Spleen (tissue), 7 donors: Measurements from ENCODE around the gene BLCAP.

Experiments used
- POLR2A ChIP-seq, 3 donors: fragments of 450-650 bp; IDR thresholded peaks; one replicate each; pipeline ENCODE4 v1.5.1; 2017; ENCODE audit warnings: antibody characterized with exemption in 3 of 3, mild to moderate bottlenecking in 1 of 3
- POLR2AphosphoS5 ChIP-seq, 3 donors: sonication (generic); formaldehyde crosslinking; IDR thresholded peaks; one replicate each; pipeline ENCODE4 v1.5.1; 2017; ENCODE audit warnings: antibody characterized with exemption in 3 of 3
- TF ChIP-seq, protein P1 (sequence below), 11 experiments: fragments of 200-600 bp in 7 of 11; fragments of 450-650 bp in 4 of 11; sonication (generic) in 4 of 11; IDR thresholded peaks in 8 of 11; conservative IDR thresholded peaks in 3 of 11; 1 replicate in 7 of 11; 2 replicates in 4 of 11; pipeline versions ENCODE4 v1.4.0 to v1.8.0; 2016 to 2021; ENCODE audit warnings: antibody characterized with exemption in 11 of 11, inconsistent platforms in 4 of 11, mild to moderate bottlenecking in 1 of 11
- donor health status: DM: no; HTN: no; CAD: no; lungs with moderate emphysema.
- donor health status: DM: no; HTN: no; CAD: no.
- donor health status: DM: no; HTN: no; CAD: no.

DNA sequence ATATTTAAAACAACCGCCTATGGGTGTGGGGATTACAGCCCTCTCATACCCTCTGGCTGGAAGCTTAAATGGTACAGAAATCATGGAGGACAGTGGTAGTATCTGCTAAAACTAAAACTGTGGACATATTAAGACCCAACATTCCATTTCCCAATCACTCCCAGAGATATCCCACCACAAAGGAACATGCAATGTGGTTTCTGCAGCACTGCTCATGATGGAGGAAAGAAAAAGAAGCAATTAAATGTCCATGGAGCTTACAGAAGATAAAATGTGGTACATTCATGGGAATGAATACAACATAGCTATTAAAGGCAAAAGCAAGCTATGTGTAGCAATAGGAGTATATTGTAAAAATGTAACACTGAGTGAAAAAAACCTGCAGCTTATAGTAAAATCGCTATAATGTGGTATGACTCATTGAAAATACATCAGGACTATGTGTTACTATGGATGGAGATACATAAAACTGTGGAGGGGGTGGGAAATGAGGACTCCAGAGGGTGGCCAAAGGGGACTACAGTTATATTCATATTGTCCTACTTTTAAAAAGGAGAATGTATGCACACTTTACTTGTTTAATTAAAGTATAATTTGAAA, 29.5 kb downstream of the BLCAP start:
- no peak for TF ChIP-seq POLR2AphosphoS5 (IDR thresholded peaks at IDR 0.05)
- TF ChIP-seq, protein P1, sequence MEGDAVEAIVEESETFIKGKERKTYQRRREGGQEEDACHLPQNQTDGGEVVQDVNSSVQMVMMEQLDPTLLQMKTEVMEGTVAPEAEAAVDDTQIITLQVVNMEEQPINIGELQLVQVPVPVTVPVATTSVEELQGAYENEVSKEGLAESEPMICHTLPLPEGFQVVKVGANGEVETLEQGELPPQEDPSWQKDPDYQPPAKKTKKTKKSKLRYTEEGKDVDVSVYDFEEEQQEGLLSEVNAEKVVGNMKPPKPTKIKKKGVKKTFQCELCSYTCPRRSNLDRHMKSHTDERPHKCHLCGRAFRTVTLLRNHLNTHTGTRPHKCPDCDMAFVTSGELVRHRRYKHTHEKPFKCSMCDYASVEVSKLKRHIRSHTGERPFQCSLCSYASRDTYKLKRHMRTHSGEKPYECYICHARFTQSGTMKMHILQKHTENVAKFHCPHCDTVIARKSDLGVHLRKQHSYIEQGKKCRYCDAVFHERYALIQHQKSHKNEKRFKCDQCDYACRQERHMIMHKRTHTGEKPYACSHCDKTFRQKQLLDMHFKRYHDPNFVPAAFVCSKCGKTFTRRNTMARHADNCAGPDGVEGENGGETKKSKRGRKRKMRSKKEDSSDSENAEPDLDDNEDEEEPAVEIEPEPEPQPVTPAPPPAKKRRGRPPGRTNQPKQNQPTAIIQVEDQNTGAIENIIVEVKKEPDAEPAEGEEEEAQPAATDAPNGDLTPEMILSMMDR (IDR thresholded peaks at IDR 0.05 in 8 of 11, conservative IDR thresholded peaks at IDR 0.05 in 3 of 11) = no peak
- no peak for TF ChIP-seq POLR2A (IDR thresholded peaks at IDR 0.05)
